Panc1 (cell line): ENCODE results near the gene PCTP.

Source experiments
- CTCF ChIP-seq: fragments of 450-650 bp; IDR thresholded peaks from 2 replicates; pipeline ENCODE4 v1.5.1; 2017; ENCODE audit warnings: mild to moderate bottlenecking
- POLR2AphosphoS5 ChIP-seq: IDR thresholded peaks from 2 replicates; pipeline ENCODE4 v1.6.1; 2012; ENCODE audit warnings: mild to moderate bottlenecking, low read depth, low read length, moderate library complexity
- REST ChIP-seq, 2 experiments: IDR thresholded peaks; 2 replicates each; pipeline ENCODE4 v1.6.1; 2011 to 2012; ENCODE audit warnings: low read depth in 2 of 2, control low read depth in 1 of 2, low read length in 1 of 2, mild to moderate bottlenecking in 1 of 2, moderate library complexity in 1 of 2; ENCODE audit not compliant: insufficient read depth in 1 of 2
- SIN3A ChIP-seq: IDR thresholded peaks from 2 replicates; pipeline ENCODE4 v1.6.1; 2012; ENCODE audit warnings: low read depth, mild to moderate bottlenecking, low read length, moderate library complexity, borderline replicate concordance; ENCODE audit not compliant: insufficient read depth

GRCh38 chr17:55741356-55741700 lies 9.5 kb upstream of the PCTP start:
- TF ChIP-seq CTCF (no peak), SIN3A (no peak), REST (IDR thresholded peaks at IDR 0.05; ENCODE audit: insufficient read depth in 1 of 2, low read depth in 2 of 2, low read length in 1 of 2) (no peak), POLR2AphosphoS5 (no peak)
